Left cardiac atrium (tissue), 4 donors: ENCODE results near the gene CDKAL1. TPM values are rescaled to one million over a fixed set of nuclear protein-coding genes. Genes with fewer than 3 reads are reported as not detected.
A peak's percentile ranks its signal among the peaks of the same experiment; 100 is the strongest.
"Not testable (repeated sequence)": the region's sequence is repeated elsewhere in the genome, so short reads cannot be mapped to it uniquely, and the experiment has no call there.

Source experiments
- ATAC-seq, 2 donors: fragments of 200-7000 bp; cut with Tn5 transposase; one replicate each; pipeline ENCODE4 v1.9.1; 2020; ENCODE audit warnings: mild to moderate bottlenecking in 2 of 2, moderate library complexity in 2 of 2
- DNase-seq: peaks from one replicate; pipeline ENCODE4 v3.0.0-alpha.2; 2020
- intact Hi-C, 2 donors: fragments of 100-400 bp; cut with DNase I; formaldehyde crosslinking; loops; one replicate each; pipeline versions ENCODE4 v1.14.1 to v1.15.1; 2022 to 2023
- total RNA-seq, 2 donors: library from RNA; stranded (reverse); fragmentation: NEBNext Ultra II Directional; extraction: Animal tissue kit (Norgen Biotek cat#: 25700); gene quantifications; one replicate each; pipeline ENCODE4 v1.2.1, GENCODE V29; 2021
- donor health status: DM: no; HTN: yes; CAD: no.
- donor health status: DM: no; HTN: yes; CAD: no; lungs with severe emphysema.
- donor health status: DM: yes; HTN: yes; CAD: no.
- donor health status: Dilated cardiomyopathy.

Gene CDKAL1
- total RNA-seq, 2 donors from 2014 or later, result 9.8 to 10.8 TPM

DNA sequence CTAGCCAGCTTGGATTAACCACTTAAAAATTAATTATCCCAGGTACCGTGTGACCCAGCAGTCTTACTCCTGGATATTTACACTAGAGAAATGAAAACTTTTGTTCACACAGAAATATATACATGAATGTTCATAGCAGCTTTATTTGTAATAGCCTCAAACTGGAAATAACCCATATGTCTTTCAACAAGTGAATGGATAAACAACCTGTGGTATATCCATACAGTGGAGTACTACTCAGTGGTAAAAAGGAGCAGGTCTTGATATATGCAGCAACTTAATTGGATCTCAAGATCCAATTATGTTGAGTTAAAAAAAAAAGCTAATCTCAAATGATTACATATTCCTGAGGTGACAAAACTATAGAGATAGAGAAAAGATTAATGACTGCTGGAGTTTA, 381.4 kb downstream of the CDKAL1 start:
- DNase-seq (no peak), ATAC-seq (no peak)
- intact Hi-C loops, result no loop called here

DNA sequence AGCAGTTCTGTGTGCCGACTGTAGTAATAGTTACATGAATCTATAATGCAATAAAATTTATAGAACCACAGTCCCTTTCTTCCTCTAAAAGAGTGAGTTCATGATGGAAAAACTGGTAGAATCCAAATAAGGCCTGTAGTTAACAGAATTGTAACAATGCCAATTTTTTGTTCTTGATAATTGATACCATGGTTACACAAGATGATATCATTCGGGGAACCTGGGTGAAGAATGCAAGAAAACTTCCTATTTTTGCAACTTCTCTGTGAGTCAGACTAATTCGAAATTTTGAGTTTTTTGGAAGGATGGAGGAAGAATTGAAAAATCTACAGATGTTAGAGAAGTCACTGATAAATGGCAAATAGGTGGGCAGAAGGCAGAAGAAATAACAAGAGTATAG, 381.8 kb downstream of the CDKAL1 start:
- DNase-seq, result no peak
- peak in 1 of 2 donors; percentile 37 for ATAC-seq
- intact Hi-C loops, result no loop called here

DNA sequence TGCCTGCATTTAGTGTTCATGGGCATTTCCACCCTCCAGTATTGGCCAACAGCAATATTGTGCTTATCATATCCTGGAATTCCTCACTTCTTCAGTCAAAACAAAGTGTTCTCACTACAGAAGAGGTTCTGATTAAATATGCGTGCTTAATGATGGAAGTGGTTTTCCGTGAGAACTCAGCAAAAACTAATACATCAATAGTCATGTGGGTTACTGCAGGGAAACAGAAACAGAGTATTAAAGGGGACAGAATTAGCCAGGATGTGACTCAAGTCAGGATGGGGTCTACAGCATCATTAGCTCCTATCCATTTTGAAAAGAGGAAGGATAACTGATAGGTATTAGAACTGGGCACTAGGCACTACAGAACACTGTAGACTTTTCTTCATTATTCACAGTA, 384.6 kb downstream of the CDKAL1 start:
- intact Hi-C loops, result no loop called here
- DNase-seq (no peak), ATAC-seq (peak in 1 of 2 donors; percentile 26)

DNA sequence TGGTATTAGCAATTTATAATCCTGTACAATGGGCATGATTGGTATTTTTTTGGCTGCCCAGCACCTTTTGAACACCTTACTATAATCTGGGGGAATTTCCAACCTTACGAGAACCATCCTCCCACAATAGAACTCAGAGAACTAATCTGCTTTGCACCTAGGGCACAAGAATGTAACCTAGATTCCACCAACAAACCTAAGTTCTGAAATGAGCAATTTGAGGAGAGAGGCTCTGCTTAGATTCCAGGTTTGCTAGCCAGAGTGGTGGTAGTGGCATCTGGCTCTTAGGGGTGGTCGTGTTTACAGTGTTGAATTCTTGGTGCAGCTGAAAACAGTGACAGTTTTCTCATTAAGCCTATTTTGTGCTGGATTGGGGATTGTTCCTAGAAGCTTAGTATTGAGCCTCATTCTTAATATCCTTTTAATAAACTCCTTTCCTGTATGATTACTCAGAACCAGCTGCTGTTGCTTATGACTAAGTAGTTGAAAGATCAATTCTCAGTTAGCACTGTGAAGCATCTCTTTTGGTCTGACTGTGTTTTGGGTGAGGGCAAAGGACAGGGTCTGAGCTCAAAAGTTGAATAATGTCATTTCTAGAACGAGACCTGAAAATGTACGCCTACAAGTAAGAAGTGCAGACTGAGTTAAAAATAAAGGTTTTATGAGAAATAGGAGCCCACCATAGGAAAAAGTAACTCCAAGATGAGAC, 385.6 kb downstream of the CDKAL1 start:
- ATAC-seq, result no peak
- DNase-seq, result no peak
- intact Hi-C loops, result no loop called here

DNA sequence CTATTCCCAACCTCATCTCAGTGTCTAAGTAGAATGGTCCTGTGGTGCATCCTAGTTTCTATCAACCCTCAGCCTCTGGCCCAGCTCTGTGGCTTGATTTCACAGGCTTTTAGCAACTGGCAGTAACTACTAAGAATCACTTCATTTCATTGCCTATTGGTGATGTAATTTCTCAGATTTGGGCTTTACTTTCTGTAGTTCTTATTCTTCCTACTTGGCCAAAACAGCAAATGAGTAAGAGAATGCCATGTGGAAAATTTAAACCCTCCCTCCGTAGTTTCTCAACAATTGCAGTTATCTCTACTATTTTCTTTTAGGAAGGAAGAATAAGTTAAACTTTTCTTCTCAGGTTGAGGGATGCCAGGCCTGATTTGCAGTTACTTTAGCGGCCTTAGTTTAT, 387.3 kb downstream of the CDKAL1 start:
- intact Hi-C loops, result no loop called here
- DNase-seq (no peak), ATAC-seq (peak; percentile 67 to 76)

DNA sequence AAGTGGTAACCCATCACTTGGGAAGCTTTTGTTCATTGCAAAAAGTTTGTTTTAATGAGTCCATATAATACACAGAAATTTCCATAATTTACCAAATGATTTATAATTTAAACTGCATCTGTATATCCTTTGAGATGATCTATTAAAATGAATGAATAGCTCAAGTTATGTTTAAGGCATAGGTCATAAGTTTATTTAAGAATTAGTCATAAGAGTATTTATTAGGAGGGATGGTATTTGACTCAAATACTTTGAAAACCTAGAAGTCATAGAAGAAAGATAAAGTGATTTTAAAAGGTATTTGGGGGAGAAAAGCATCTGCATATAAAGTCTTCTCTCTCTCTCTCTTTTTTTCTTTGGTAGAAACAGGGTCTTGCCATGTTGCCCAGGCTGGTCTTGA, 388.5 kb downstream of the CDKAL1 start:
- intact Hi-C loops, result no loop called here
- ATAC-seq (no peak), DNase-seq (no peak)

DNA sequence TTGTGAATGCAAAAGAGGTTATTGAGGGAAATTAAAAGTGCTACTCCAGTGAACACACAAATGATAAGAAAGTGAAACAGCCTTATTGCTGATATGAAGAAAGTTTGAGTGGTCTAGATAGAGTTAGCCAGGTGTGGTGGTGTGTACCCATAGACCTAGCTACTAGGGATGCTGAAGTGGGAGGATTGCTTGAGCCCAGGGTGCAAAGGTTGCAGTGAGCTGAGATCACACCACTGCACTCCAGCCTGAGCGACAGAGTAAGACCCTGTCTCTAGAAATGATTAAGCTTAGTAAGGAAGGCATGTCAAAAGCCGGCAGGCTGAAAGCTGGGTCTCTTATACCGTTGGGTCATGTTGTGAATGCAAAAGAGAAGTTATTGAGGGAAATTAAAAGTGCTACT, 389.8 kb downstream of the CDKAL1 start:
- DNase-seq, ATAC-seq, intact Hi-C loops: not testable (repeated sequence)

DNA sequence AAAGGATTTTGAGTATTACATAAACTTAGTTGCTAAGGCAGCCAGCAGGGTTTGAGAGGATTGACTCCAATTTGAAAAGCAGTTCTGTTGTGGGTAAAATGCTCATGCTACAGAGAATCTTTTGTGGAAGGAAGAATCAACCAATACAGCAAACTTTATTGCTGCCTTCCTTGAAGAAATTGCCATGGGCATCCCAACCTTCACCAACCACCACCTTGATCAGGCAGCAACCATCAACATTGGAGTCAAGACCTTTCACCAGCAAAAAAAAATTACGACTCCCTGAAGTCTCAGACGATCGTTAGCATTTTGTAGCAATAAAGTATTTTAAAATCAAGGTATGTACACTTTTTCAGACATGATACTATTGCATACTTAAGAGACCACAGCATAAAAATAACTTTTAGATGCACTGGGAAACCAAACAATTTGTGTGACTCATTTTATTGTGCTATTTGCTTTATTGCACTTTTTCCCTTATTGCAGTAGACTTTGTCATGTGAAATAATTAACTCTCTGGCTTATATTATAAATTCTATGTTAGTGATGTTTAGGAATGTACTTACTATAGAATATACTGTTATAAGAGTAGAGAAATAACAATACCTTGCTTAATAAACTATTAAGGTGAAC, 390.8 kb downstream of the CDKAL1 start:
- intact Hi-C loops, result no loop called here
- no peak for DNase-seq
- ATAC-seq, result no peak

DNA sequence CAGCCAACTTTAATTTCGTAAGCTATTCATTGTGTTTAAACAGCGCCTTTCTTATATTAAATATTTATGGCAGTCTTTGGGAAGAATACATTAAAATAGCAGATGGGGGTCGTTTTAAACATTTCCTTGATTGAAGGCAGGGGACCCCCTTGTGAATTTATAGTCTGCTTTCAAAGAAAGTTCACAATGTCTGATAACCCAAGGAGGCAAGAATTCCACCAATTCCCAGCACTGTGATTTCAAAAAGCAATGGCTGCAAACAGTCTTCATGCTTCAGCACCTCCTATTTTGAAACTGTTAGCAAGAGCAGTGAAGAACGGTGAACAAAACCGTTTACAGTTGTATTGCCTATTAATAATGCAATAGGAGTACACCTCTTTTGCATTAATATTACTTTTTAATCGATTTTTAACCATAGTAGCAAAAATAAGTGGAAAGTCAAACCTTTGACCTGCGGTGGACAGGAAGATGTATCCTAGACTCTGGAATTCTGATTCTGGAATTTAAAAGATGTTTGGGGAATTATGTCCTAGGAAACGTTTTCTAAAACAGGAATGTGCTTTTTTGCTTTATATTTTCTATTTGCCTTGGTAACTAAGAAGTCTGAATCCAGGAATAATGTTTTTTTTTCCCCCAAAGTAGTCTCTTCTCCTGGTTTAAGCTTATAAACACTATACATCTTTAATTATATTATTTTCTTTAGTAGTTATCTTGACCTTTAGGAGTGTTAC, 393.0 kb downstream of the CDKAL1 start:
- intact Hi-C loops, result no loop called here
- DNase-seq, result no peak
- ATAC-seq, result no peak

DNA sequence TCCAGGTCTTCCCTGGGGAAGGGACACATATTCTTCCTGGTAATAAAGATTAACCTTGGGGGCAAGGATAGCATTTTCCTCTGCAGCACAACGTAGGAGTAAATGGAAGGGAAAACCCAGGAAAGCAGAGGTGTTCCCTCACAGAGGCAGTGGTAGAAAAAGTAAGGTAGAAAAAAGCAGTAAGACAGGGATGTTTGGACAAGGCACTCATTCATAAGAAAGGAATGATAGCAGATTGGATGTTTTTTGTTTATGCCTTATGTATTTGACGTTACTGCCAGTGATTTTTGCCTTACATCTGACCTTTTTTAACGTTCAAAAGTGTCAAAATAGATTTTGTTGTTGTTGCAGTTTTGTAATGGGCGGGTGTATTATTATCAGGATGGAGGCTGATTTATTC, 395.0 kb downstream of the CDKAL1 start:
- DNase-seq, result no peak
- no peak for ATAC-seq
- intact Hi-C loops, result no loop called here

DNA sequence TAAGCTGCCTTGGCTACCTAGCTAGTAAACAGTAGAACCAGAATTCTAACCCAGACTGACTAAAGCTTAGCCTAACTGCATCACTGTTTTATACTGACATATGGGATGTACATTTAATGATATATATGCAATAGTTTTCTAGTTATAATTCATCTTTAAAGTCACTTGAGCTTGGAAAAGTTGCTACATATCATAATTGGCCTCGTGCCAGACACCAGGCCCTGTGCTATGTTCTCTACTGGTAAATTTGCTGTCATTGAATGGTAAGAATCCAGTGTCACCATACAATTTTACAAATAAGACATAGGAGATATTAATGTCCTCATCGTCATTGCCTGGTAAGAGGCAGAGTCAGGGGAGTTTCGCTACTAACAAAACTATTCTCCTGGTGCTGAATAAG, 396.8 kb downstream of the CDKAL1 start:
- DNase-seq (no peak), ATAC-seq (no peak)
- intact Hi-C loops, result no loop called here

DNA sequence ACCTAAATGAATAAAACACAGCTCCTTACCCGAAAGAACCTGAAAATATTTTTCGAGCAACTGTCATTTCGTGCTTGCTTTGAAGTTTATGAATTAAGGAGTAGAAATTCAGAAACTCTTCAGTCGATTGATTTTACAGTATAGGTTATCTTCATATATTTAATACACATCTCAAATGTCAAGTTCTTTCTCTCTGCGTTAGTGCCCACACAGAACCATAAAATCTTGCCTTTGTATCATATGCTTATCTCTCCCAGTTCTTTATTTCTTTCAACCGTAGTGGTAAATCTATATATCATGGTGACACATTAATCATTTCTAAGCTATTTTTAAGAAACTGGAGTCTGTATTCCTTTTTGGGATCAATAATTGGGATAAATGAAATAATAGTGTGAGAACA, 397.5 kb downstream of the CDKAL1 start:
- intact Hi-C loops, result no loop called here

DNA sequence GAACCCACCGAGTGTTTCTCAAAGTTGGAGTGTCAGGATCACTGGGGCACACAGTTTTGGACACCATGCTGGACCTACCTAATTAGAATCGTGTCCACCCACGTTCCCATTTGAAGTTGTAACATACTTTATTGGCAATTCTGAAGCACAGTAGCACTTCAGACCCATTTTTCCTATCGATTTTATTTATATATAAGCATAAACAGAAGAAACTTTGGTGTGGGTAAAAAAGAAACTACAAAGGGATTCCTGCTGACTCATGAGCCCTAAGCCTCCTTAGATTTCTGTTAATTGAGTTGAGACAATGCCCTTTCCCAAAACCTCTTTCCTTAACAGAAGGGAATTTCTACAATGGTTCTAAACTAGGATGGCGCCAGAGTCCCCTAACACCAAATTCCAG, 398.0 kb downstream of the CDKAL1 start:
- intact Hi-C loops, result no loop called here
- ATAC-seq (no peak), DNase-seq (no peak)

More for the DNA sequence above, 397.5 kb downstream of the CDKAL1 start:
- no peak for DNase-seq
- no peak for ATAC-seq

DNA sequence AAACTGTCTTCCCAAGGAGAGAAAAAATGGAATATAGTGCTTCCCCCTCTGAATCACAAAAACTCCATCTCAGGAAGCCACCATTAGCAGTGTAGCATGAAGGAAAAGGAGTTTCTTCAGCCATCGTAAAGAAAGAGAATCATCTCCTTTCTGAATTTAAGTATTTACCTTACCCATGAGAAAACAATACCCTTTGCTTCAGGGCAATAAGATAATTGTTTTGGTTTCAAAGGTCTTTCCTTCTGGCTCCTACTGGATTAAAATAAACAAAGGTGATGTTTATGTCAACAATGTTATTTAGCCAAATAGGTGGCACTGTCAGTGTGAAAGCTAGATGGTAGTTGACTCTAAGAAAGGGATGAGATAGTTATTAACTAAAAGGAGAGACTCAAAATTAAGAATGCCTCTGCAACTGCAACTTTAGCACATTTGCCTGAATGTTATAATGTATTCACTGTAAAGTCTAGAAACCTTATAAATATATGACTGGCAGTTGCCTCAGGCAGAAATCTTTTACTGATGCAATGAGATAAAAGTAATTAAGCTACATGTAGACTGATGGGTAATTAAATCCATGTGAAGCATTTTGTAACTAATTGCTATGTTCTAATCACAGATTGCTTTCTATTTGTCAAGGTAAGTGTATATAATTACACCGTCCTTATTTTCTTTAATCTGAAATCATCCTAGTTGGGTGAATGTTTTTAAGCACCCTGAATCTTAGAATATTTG, 399.0 kb downstream of the CDKAL1 start:
- intact Hi-C loops, result no loop called here
- DNase-seq (no peak), ATAC-seq (no peak)

DNA sequence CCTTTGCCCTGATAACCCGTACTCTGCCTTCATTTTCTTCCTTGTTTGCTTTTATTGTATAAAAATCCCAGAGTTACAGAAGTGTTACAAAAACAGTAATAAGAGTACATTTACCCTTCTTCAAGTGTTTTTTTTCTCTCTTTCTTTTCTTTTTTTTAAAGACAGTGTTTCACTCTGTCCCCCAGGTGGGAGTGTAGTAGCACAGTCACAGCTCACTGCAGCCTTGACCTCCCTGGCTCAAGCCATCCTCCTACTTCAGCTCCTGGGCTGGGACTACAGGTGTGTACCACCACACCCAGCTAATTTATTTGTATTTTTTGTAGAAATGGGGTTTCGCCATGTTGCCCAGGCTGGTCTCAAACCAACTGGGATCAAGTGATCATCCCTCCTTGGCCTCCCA, 402.7 kb downstream of the CDKAL1 start:
- ATAC-seq (no peak), DNase-seq (no peak)
- intact Hi-C loops, result no loop called here

DNA sequence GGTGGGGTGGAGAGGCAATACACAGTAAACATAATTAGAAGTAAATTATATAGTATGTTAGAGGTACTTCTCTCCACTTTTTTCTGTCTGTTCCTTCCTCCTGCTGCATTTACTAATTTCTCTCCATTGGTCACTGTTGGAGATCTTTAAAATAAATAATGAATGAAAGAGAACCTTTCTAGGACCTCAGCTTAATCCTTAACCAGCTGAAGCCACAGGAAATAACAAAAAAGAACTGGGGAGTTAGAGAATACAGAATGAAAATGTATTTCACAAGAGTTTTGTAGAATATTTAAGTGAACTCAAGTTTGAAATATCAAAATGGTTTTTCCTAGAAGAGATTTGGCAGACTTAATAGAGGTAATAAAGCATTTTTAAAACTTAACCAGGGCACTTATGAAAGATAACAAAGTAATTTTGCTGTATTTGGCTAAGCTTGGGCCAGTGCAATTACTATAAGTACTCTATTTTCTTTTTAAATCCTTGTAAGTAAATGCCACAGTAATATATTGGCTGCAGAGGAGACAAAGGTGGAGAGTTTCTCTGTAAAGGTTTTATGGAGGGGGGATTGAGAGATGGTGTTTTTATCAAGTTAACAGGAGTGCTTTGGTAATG, 405.0 kb downstream of the CDKAL1 start:
- intact Hi-C loops, result no loop called here
- ATAC-seq, result no peak
- DNase-seq, result no peak

DNA sequence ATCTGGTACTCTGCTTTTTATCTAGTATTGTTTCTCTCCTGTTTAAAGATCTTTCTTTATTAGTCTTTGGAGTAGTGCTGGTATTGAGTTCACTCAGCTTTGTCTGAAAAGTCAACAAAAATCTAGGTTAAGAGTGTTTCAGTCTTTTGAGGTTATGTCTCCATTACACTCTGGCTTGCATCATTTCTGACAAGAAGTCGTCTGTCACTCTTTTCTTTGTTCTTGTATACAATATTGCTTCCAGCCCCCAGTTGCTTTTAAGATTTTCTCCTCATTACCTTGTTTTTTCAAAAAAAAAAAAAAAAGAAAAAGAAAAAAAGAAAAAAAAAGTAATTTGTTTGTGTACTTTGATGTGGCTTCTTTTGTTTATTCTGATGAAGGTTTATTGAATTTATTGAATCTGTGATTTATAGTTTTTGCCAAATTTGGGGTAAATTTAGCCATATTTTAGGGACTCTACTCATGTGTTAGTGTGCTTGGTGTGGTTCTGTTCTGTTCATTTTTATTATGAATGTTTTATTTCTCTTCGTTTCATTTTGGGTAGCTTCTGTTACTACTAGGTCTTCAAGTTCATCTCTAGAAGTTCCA, 408.9 kb downstream of the CDKAL1 start:
- ATAC-seq (no peak), DNase-seq (no peak)
- intact Hi-C loops, result no loop called here

DNA sequence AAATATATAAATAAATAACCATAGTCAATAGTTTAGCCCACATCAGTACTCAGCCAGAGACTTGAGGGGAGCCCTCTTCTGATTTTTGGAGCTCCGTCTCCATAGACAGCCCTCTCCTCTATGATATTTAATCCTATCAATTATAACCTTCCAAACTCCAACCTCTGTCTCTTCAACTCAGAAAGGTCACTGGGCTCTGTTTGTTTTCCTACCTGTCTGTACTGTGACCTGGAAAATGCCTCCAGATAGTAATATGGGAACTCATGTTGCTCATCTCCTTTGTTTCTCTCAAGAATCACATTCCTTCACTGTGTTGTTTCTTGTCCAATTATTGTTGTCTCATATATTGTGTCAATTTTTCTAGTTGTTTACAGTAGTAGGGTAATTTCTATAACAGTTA, 409.7 kb downstream of the CDKAL1 start:
- ATAC-seq (no peak), DNase-seq (no peak)
- intact Hi-C loops, result no loop called here

DNA sequence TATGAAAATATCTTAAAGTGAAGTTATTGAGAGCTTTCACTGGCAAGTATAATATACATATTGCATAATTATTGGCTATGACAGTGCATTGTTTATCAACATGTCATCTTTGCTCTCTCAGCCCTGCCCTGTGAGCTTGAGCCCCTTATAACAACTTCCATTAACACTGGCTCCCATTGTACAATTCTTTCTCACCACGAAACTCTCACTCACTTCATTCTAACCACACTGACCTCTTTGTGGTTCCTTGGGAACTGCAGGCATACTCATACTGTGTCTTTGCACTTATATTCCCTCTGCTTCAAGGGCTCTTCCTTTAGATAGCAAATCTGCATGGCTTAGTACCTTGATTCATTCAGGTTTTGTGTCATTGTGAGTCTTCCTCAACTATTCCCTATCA, 411.8 kb downstream of the CDKAL1 start:
- DNase-seq, result no peak
- no peak for ATAC-seq
- intact Hi-C loops, result no loop called here
